ENCODE measurements around the gene TK1. TPM values are rescaled to one million over a fixed set of nuclear protein-coding genes. Genes with fewer than 3 reads are reported as not detected.
"Not testable (repeated sequence)": the region's sequence is repeated elsewhere in the genome, so short reads cannot be mapped to it uniquely, and the experiment has no call there.

TK1 gene
- polyA plus RNA-seq, 3 donors, result 23.2 to 25.3 (median 24.6) TPM

- DNase-seq (ENCODE audit: low read depth in 3 of 3, low spot score in 2 of 3), result no peak
Measured at GRCh38 chr17:78180083-78180482, 6.8 kb downstream of the TK1 start.

GRCh38 chr17:78179372-78179771, 7.5 kb downstream of the TK1 start:
- no peak for DNase-seq (ENCODE audit: low read depth in 3 of 3, low spot score in 2 of 3)

- DNase-seq (ENCODE audit: low read depth in 3 of 3, low spot score in 2 of 3), result no peak
Measured at GRCh38 chr17:78176548-78177025, 10.3 kb downstream of the TK1 start.

- no peak for DNase-seq (ENCODE audit: low read depth in 3 of 3, low spot score in 2 of 3)
Measured at GRCh38 chr17:78175643-78175981, 11.2 kb downstream of the TK1 start.

GRCh38 chr17:78174870-78175642, 11.8 kb downstream of the TK1 start:
- no peak for DNase-seq (ENCODE audit: low read depth in 3 of 3, low spot score in 2 of 3)

GRCh38 chr17:78174346-78174869, 12.4 kb downstream of the TK1 start:
- DNase-seq (ENCODE audit: low read depth in 3 of 3, low spot score in 2 of 3), result no peak

GRCh38 chr17:78173097-78173715, 13.6 kb downstream of the TK1 start:
- DNase-seq (ENCODE audit: low read depth in 3 of 3, low spot score in 2 of 3), result no peak

GRCh38 chr17:78172249-78173051, 14.4 kb downstream of the TK1 start:
- no peak for DNase-seq (ENCODE audit: low read depth in 3 of 3, low spot score in 2 of 3)

GRCh38 chr17:78171591-78172248, 15.1 kb downstream of the TK1 start:
- DNase-seq (ENCODE audit: low read depth in 3 of 3, low spot score in 2 of 3), result not testable (repeated sequence)

GRCh38 chr17:78170692-78171590, 15.9 kb downstream of the TK1 start:
- no peak for DNase-seq (ENCODE audit: low read depth in 3 of 3, low spot score in 2 of 3)

- no peak for DNase-seq (ENCODE audit: low read depth in 3 of 3, low spot score in 2 of 3)
Measured at GRCh38 chr17:78168903-78169793, 17.7 kb downstream of the TK1 start.

- no peak for DNase-seq (ENCODE audit: low read depth in 3 of 3, low spot score in 2 of 3)
Measured at GRCh38 chr17:78168242-78168902, 18.5 kb downstream of the TK1 start, which contains the start of gene SYNGR2. TSS of gene SYNGR2 (plus strand) at chr17:78168581. CDS start at chr17:78168617, 36 bp downstream.

- no peak for DNase-seq (ENCODE audit: low read depth in 3 of 3, low spot score in 2 of 3)
Measured at GRCh38 chr17:78166416-78166815, 20.4 kb downstream of the TK1 start.

- no peak for DNase-seq (ENCODE audit: low read depth in 3 of 3, low spot score in 2 of 3)
Measured at GRCh38 chr17:78164748-78165607, 21.9 kb downstream of the TK1 start.

- DNase-seq (ENCODE audit: low read depth in 3 of 3, low spot score in 2 of 3), result no peak
Measured at GRCh38 chr17:78163881-78164747, 22.7 kb downstream of the TK1 start.

- DNase-seq (ENCODE audit: low read depth in 3 of 3, low spot score in 2 of 3), result no peak
Measured at GRCh38 chr17:78159575-78160158, 27.2 kb downstream of the TK1 start.
